ENCODE measurements around the gene RETREG1.

DNA sequence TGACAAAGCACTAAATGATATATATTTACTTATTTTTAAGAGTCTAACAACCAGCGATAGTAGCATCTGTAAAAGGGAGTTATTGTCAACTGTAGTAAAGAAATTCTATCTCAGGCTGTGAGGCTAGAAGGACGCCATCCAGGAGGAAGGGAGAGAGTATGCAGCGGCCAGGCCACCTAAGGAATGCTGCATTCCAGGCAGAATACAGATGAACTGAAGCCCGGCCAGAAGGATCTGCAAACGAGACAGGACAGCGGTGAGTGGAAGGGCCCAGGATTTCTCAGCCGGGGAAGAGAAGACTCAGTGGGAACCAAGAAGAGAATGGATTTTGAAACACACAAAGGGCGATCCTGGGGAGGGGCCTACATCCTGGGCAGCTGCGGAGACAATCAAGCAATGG is 7.4 kb downstream of the RETREG1 start:
- TF ChIP-seq JUNB (IDR thresholded peaks at IDR 0.05; ENCODE audit: unreplicated experiment) (no peak), EZH2phosphoT487 (IDR thresholded peaks at IDR 0.05; ENCODE audit: unreplicated experiment) (no peak), POLR2AphosphoS5 (IDR thresholded peaks at IDR 0.05; ENCODE audit: low read depth) (no peak), EZH2 (IDR thresholded peaks at IDR 0.05; ENCODE audit: low read depth, unreplicated experiment) (no peak)
- TF ChIP-seq, protein P1, sequence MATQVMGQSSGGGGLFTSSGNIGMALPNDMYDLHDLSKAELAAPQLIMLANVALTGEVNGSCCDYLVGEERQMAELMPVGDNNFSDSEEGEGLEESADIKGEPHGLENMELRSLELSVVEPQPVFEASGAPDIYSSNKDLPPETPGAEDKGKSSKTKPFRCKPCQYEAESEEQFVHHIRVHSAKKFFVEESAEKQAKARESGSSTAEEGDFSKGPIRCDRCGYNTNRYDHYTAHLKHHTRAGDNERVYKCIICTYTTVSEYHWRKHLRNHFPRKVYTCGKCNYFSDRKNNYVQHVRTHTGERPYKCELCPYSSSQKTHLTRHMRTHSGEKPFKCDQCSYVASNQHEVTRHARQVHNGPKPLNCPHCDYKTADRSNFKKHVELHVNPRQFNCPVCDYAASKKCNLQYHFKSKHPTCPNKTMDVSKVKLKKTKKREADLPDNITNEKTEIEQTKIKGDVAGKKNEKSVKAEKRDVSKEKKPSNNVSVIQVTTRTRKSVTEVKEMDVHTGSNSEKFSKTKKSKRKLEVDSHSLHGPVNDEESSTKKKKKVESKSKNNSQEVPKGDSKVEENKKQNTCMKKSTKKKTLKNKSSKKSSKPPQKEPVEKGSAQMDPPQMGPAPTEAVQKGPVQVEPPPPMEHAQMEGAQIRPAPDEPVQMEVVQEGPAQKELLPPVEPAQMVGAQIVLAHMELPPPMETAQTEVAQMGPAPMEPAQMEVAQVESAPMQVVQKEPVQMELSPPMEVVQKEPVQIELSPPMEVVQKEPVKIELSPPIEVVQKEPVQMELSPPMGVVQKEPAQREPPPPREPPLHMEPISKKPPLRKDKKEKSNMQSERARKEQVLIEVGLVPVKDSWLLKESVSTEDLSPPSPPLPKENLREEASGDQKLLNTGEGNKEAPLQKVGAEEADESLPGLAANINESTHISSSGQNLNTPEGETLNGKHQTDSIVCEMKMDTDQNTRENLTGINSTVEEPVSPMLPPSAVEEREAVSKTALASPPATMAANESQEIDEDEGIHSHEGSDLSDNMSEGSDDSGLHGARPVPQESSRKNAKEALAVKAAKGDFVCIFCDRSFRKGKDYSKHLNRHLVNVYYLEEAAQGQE (IDR thresholded peaks at IDR 0.05; ENCODE audit: unreplicated experiment) = no peak
- TF ChIP-seq, protein P2, sequence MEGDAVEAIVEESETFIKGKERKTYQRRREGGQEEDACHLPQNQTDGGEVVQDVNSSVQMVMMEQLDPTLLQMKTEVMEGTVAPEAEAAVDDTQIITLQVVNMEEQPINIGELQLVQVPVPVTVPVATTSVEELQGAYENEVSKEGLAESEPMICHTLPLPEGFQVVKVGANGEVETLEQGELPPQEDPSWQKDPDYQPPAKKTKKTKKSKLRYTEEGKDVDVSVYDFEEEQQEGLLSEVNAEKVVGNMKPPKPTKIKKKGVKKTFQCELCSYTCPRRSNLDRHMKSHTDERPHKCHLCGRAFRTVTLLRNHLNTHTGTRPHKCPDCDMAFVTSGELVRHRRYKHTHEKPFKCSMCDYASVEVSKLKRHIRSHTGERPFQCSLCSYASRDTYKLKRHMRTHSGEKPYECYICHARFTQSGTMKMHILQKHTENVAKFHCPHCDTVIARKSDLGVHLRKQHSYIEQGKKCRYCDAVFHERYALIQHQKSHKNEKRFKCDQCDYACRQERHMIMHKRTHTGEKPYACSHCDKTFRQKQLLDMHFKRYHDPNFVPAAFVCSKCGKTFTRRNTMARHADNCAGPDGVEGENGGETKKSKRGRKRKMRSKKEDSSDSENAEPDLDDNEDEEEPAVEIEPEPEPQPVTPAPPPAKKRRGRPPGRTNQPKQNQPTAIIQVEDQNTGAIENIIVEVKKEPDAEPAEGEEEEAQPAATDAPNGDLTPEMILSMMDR (conservative IDR thresholded peaks at IDR 0.05; ENCODE audit: low read depth in 2 of 2) = no peak

Data from GM23338 (cell line).